Effector CD8-positive, alpha-beta T cell (primary cell): ENCODE data around the gene KMT2C.

Experiments used
- DNase-seq: peaks from one replicate; lab custom pipeline; 2025; lab: John Stamatoyannopoulos, UW

Gene KMT2C

GRCh38 chr7:152142976-152143595 is 292.7 kb downstream of the KMT2C start:
- no peak for DNase-seq

- no peak for DNase-seq
Observed at GRCh38 chr7:152140560-152140959, 295.2 kb downstream of the KMT2C start.

GRCh38 chr7:152140067-152140466 is 295.7 kb downstream of the KMT2C start:
- DNase-seq = no peak

GRCh38 chr7:152137476-152138025 is 298.3 kb downstream of the KMT2C start:
- no peak for DNase-seq

- DNase-seq = no peak
Observed at GRCh38 chr7:152136686-152137085, 299.1 kb downstream of the KMT2C start.

- no peak for DNase-seq
Observed at GRCh38 chr7:152133804-152134203, 302.0 kb downstream of the KMT2C start.

- DNase-seq = no peak
Observed at GRCh38 chr7:152132812-152133211, 303.0 kb downstream of the KMT2C start.

- no peak for DNase-seq
Observed at GRCh38 chr7:152131981-152132494, 303.8 kb downstream of the KMT2C start.

- DNase-seq = no peak
Observed at GRCh38 chr7:152130658-152131590, 304.9 kb downstream of the KMT2C start.

- DNase-seq = no peak
Observed at GRCh38 chr7:152129682-152130081, 306.1 kb downstream of the KMT2C start.

GRCh38 chr7:152128741-152129461 is 306.9 kb downstream of the KMT2C start:
- no peak for DNase-seq

- no peak for DNase-seq
Observed at GRCh38 chr7:152128252-152128651, 307.6 kb downstream of the KMT2C start.

GRCh38 chr7:152127229-152127628 is 308.6 kb downstream of the KMT2C start:
- no peak for DNase-seq

- no peak for DNase-seq
Observed at GRCh38 chr7:152126741-152127140, 309.1 kb downstream of the KMT2C start.

GRCh38 chr7:152122540-152122939 is 313.3 kb downstream of the KMT2C start:
- no peak for DNase-seq

- DNase-seq = no peak
Observed at GRCh38 chr7:152121432-152121831, 314.4 kb downstream of the KMT2C start.

- no peak for DNase-seq
Observed at GRCh38 chr7:152120776-152121175, 315.0 kb downstream of the KMT2C start.

- DNase-seq = no peak
Observed at GRCh38 chr7:152120210-152120609, 315.6 kb downstream of the KMT2C start.

- DNase-seq = no peak
Observed at GRCh38 chr7:152117356-152117755, 318.4 kb downstream of the KMT2C start.

- no peak for DNase-seq
Observed at GRCh38 chr7:152115021-152115718, 320.6 kb downstream of the KMT2C start.

GRCh38 chr7:152112829-152113228 is 323.0 kb downstream of the KMT2C start:
- no peak for DNase-seq
